PC-3 (cell line): ENCODE data around the gene ZNF595.
"Not testable (repeated sequence)": the region's sequence is repeated elsewhere in the genome, so short reads cannot be mapped to it uniquely, and the experiment has no call there.

Experiments
- CTCF ChIP-seq: fragments of 300-600 bp; sonication (generic); conservative IDR thresholded peaks from 2 replicates; pipeline ENCODE4 v1.5.1; 2017; ENCODE audit warnings: antibody characterized with exemption, low read depth, mild to moderate bottlenecking, low read length
- EZH2 ChIP-seq: fragments of 300-600 bp; sonication (generic); IDR thresholded peaks from one replicate; pipeline ENCODE4 v1.6.1; 2017; ENCODE audit warnings: antibody characterized with exemption, mild to moderate bottlenecking, low read length; ENCODE audit not compliant: unreplicated experiment
- EZH2phosphoT487 ChIP-seq: fragments of 300-600 bp; sonication (generic); IDR thresholded peaks from 2 replicates; pipeline ENCODE4 v1.6.1; 2018; ENCODE audit warnings: mild to moderate bottlenecking, antibody characterized with exemption, low read length, borderline replicate concordance

GRCh38 chr4:28767-29542 lies 24.2 kb upstream of the ZNF595 start:
- TF ChIP-seq CTCF, EZH2, EZH2phosphoT487: not testable (repeated sequence)
